Activated naive CD4-positive, alpha-beta T cell treated with anti-CD3 and anti-CD28 coated beads, Interleukin-2, amount 10 ng/mL, durations not matched to agents 7 days and 5 days (primary cell): Measurements from ENCODE around the gene CAB39.
A peak's percentile ranks its signal among the peaks of the same experiment; 100 is the strongest.

Experiments
- CTCF ChIA-PET: fragments of 350-600 bp; sonication (Branson Sonifier 250); formaldehyde crosslinking; loops from one replicate; lab custom pipeline; 2021; ENCODE audit warnings: antibody characterized with exemption; lab: Charles Lee
- DNase-seq: peaks from one replicate; pipeline ENCODE4 v3.0.0-alpha.2; 2020
- H3K27ac Mint-ChIP-seq: one replicate; pipeline ENCODE4 v1.8.0; 2021; ENCODE audit warnings: mild to moderate bottlenecking, moderate library complexity, mixed read lengths
- H3K27me3 Mint-ChIP-seq: one replicate; pipeline ENCODE4 v1.8.0; 2021; ENCODE audit warnings: mild to moderate bottlenecking, mixed read lengths
- H3K36me3 Mint-ChIP-seq: one replicate; pipeline ENCODE4 v1.8.0; 2021; ENCODE audit warnings: mixed read lengths
- H3K4me1 Mint-ChIP-seq: one replicate; pipeline ENCODE4 v1.8.0; 2021; ENCODE audit warnings: mixed read lengths
- H3K4me3 Mint-ChIP-seq: one replicate; pipeline ENCODE4 v1.8.0; 2021; ENCODE audit warnings: mild to moderate bottlenecking, moderate library complexity, mixed read lengths
- H3K9me3 Mint-ChIP-seq: one replicate; pipeline ENCODE4 v1.8.0; 2021; ENCODE audit warnings: mixed read lengths

Gene CAB39

DNA sequence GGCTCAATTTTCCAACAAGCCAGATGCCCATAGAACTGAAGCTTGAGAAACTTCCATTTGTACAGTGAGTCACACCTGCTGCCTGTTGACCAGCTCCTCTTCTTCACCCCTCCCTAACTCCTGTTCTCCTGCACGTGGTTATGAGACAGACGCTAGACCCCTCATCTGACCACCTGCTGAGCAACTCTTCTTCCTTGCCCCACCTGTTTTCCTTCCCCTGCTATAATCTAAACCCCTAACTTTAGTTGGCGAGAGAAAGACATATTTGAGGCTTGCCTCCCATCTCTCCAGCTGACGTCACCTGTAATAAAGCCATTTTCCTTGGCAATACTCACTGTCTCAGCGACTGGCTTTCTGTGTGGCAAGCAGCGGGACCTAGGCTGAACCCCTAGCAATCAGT, 129.8 kb downstream of the CAB39 start:
- DNase-seq, result no peak
- Mint-ChIP-seq H3K4me3 (no peak overlapping the region), H3K9me3 (no peaks in the 10 kb centered on the region), H3K27me3 (peaks cover 54% of the 10 kb centered on the region), H3K27ac (no peak overlapping the region), H3K36me3 (no peaks in the 10 kb centered on the region), H3K4me1 (no peaks in the 10 kb centered on the region)
- CTCF ChIA-PET, result interaction anchor here (1.9 to 2.4 kb wide), 2 partner anchors 18 to 23 kb away, joined by 6 to 8 read pairs; no protein-coding TSS in a partner anchor

DNA sequence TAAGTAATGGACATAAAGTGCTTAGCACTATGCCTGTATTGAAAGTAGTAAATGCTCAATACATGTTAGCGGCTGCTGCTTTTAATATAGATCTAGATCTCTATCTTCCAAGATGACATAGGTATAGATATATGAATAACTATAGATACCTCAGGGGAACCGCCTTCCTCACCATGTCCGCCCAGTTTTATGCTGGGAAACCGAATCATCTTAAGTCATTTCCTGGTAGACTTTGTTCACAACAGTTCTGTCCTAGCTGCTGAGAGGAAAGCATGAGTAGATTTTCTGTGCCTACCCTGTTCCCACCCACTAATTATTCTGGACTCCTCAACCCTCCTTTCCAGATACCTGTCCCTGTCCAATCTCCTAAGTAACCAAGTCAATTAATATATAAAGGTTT, 130.5 kb downstream of the CAB39 start:
- CTCF ChIA-PET, result interaction anchor here (1.9 kb wide), 1 partner anchor 19 kb away, joined by 8 read pairs; no protein-coding TSS in a partner anchor
- Mint-ChIP-seq H3K27me3 (peaks cover 59% of the 10 kb centered on the region), H3K4me1 (peaks cover 2% of the 10 kb centered on the region)

DNA sequence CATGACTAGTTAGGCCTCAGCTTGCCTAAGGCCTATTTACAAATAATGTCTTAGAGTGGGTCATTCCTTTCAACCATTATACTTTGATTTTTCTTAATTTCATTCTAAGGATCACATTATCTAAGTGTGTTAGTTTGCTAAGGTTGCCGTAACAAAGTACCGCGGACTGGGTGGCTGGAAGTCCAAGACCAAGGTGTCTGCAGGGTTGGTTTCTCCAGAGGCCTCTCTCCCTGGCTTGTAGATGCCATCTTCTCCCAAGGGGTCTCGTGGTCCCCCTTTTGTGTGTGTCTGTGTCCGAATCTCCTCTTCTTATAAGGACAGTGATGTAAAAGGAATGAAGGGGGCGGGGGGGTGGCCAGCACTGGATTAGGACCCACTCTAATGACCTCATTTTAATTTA, 133.7 kb downstream of the CAB39 start:
- Mint-ChIP-seq H3K36me3 (no peaks in the 10 kb centered on the region), H3K27ac (no peak overlapping the region), H3K27me3 (peaks cover 64% of the 10 kb centered on the region), H3K4me1 (peaks cover 2% of the 10 kb centered on the region), H3K9me3 (no peaks in the 10 kb centered on the region), H3K4me3 (no peak overlapping the region)
- no peak for DNase-seq
- CTCF ChIA-PET, result interaction anchor here (3.8 to 9.2 kb wide), 2 partner anchors 23 to 140 kb away, joined by 28 to 85 read pairs; no protein-coding TSS in a partner anchor

More for the DNA sequence above, 130.5 kb downstream of the CAB39 start:
- Mint-ChIP-seq H3K27ac (no peak overlapping the region), H3K4me3 (no peak overlapping the region), H3K36me3 (no peaks in the 10 kb centered on the region), H3K9me3 (no peaks in the 10 kb centered on the region)
- DNase-seq, result no peak

DNA sequence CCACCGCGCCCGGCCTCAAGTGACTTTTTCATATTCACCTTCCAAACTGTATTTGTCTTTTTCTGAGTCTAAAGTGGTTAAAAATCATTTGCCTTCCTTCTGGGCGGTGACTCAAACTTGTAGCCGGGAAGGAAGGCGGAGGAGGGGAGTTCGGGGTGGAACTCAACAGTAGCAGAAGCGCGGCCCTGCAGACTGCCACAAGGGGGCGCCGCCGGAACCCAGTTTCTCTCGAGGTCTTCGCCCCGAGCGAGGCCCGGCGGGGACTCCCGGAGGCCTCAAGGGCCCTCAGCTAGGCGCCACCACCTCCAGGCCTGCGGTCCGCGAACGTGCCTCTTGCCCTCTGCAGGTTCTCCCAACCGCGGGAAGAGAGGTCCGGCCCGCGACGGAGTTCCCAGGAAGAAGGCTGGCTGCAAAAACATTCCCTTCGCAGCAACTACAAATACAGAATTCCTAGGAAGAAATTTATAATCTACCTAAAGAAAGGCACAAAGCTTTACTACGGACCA, 135.3 kb downstream of the CAB39 start:
- Mint-ChIP-seq H3K27ac (no peak overlapping the region), H3K9me3 (no peaks in the 10 kb centered on the region), H3K4me3 (no peak overlapping the region), H3K4me1 (peaks cover 2% of the 10 kb centered on the region), H3K36me3 (no peaks in the 10 kb centered on the region), H3K27me3 (peaks cover 68% of the 10 kb centered on the region)
- peak; percentile 91 for DNase-seq
- CTCF ChIA-PET, result interaction anchor here (0.6 to 9.2 kb wide), 15 partner anchors 11 to 144 kb away, joined by 3 to 85 read pairs (median 4); no protein-coding TSS in a partner anchor

DNA sequence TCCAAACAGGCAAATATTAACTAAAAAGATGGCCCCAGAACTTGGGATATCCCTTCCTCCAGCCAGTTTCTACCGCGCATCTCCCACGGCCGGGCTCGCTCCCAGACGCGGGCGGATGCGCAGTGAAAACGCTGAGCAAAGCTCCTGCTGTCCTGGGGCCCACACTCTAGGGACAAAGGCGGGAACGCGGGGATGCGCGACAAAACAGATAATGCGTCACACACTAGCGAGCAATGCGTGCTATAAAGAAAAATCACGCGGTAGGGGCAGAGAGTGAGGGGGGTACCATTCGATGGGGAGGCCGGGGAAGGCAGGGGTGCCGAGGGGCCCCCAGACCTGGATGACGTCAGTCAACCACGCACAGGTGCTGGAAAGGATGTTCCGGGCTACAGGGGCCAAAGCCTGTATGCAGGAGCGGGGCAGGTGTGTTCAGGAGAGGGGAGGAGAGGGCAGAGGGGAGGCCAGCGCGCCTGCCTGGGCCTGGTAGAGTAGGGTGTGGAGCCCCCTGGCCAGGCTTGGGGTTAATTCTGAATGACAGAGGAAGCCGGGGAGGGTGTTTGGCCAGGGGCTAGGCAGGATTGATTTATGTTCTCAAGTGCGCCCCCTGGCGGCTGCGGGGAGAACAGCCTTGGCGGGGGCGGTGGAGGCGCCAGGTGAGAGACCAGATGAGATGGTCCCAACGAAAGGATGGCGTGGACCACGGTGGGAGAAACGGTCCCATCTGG, 137.2 kb downstream of the CAB39 start:
- peaks cover 82% of the 10 kb centered on the region for H3K27me3 Mint-ChIP-seq
- CTCF ChIA-PET, result interaction anchor here (0.8 to 9.2 kb wide), 11 partner anchors 9 to 136 kb away, joined by 3 to 85 read pairs (median 4); no protein-coding TSS in a partner anchor

DNA sequence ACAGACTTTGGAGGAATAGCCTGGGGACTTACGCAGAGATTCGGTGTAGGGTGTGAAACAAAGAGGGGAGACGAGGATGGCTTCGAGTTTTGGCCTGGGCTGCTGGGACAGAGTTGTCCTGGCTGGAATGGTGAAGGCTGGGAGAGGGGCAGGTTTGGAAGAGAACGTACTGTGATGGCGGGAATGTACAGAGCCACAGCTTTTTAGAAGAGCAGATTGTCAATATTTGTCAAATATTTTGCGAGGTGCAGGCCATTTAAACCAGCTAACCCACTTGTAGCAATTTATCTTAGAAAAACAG, 137.7 kb downstream of the CAB39 start:
- H3K4me3 Mint-ChIP-seq, result no peak overlapping the region
- CTCF ChIA-PET, result interaction anchor here (1.0 to 9.2 kb wide), 11 partner anchors 9 to 142 kb away, joined by 3 to 85 read pairs (median 5); no protein-coding TSS in a partner anchor
- peaks cover 83% of the 10 kb centered on the region for H3K27me3 Mint-ChIP-seq

More for the DNA sequence above, 137.2 kb downstream of the CAB39 start:
- peaks cover 2% of the 10 kb centered on the region for H3K4me1 Mint-ChIP-seq
- H3K9me3 Mint-ChIP-seq, result no peaks in the 10 kb centered on the region
- H3K36me3 Mint-ChIP-seq, result no peaks in the 10 kb centered on the region
- no peak overlapping the region for H3K27ac Mint-ChIP-seq
- H3K4me3 Mint-ChIP-seq, result no peak overlapping the region
- peak; percentile 78 for DNase-seq

DNA sequence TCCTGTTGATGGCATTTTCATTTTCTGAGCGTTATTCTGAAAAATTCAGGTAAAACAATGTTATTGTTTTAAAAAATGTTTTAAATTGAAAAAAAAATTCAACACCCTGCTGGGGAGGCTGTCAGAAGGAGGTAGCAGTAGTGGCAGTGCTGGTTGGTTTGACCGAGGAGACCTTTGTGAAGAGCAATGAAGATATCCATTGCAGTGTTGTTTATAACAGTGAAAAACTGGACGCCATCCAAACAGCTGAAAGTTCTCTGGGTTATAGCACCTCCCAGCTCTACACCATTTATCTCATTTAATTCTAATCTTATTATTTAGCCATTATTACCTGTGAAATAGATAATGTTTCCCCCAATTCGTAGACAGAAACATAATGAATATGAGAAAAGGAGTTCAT, 139.5 kb downstream of the CAB39 start:
- Mint-ChIP-seq H3K27ac (no peak overlapping the region), H3K9me3 (no peaks in the 10 kb centered on the region), H3K4me3 (no peak overlapping the region), H3K27me3 (peaks cover 84% of the 10 kb centered on the region), H3K4me1 (peaks cover 2% of the 10 kb centered on the region), H3K36me3 (no peaks in the 10 kb centered on the region)
- CTCF ChIA-PET, result interaction anchor here (0.7 to 9.2 kb wide), 8 partner anchors 10 to 548 kb away, joined by 3 to 85 read pairs (median 4); no protein-coding TSS in a partner anchor
- DNase-seq, result no peak

More for the DNA sequence above, 137.7 kb downstream of the CAB39 start:
- no peaks in the 10 kb centered on the region for H3K9me3 Mint-ChIP-seq
- H3K36me3 Mint-ChIP-seq, result no peaks in the 10 kb centered on the region
- peaks cover 2% of the 10 kb centered on the region for H3K4me1 Mint-ChIP-seq
- DNase-seq, result no peak
- H3K27ac Mint-ChIP-seq, result no peak overlapping the region

DNA sequence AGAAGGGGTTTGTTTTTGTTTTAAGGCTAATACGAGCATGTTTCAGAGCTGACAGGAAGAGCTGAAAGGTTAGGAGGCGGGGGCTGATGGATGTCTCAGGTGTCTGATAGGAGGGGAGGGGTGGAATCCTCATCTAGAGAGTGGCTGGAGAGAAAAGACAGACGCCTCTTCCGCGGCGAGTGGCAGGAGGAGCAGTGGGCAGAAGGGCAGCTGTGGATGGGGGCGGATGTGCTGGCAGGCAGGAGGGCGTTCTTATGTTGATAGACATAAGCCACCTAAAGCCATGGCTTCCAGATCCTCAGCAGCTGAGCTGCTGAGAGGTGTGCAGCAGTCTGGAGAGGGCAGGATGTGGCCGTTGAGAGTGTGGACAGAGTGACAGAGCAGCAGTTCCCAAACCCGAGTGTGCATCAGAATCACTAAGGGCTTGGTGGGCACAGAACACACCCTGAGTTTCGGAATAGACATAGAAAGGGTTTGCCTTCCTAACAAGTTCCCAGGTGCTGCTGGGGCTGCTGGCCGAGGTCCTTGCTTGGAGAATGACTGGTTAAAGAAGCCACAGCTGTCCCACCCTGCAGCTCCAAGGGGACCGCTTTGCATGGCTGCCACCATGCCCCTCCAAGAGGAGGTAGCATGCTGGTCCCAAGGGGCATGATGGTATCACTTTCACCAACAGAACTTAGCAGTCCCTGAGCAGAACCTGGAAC, 149.1 kb downstream of the CAB39 start:
- Mint-ChIP-seq H3K36me3 (no peaks in the 10 kb centered on the region), H3K27ac (no peak overlapping the region), H3K4me3 (no peak overlapping the region), H3K4me1 (peaks cover 38% of the 10 kb centered on the region), H3K27me3 (peaks cover 74% of the 10 kb centered on the region), H3K9me3 (no peaks in the 10 kb centered on the region)
- peak; percentile 34 for DNase-seq
- CTCF ChIA-PET, result interaction anchor here (1.1 to 3.0 kb wide), 4 partner anchors 9 to 277 kb away, joined by 3 to 13 read pairs (median 4); no protein-coding TSS in a partner anchor

DNA sequence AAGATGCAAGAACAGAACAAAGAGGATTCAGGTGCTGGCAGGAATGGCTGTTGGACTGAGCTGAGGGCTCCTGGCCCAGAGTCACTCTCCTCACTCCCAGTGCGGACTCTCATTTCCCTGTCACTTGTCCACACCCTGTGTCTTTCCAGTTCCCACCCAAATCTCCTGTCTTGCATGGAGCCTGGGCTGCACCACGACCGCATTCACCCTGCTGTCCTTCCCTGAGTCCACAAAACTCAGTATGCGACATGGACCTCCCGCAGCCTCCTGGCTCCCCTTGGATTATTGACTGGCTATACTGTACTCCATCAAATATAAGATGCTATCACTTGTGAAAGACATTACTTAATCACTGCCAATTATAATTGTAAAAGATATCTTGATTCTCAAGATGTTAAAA, 149.7 kb downstream of the CAB39 start:
- Mint-ChIP-seq H3K4me1 (peaks cover 42% of the 10 kb centered on the region), H3K9me3 (no peaks in the 10 kb centered on the region), H3K4me3 (no peak overlapping the region), H3K36me3 (no peaks in the 10 kb centered on the region), H3K27ac (no peak overlapping the region), H3K27me3 (peaks cover 74% of the 10 kb centered on the region)
- DNase-seq, result no peak
- CTCF ChIA-PET, result interaction anchor here (0.8 to 3.0 kb wide), 5 partner anchors 10 to 277 kb away, joined by 3 to 13 read pairs (median 3); no protein-coding TSS in a partner anchor

DNA sequence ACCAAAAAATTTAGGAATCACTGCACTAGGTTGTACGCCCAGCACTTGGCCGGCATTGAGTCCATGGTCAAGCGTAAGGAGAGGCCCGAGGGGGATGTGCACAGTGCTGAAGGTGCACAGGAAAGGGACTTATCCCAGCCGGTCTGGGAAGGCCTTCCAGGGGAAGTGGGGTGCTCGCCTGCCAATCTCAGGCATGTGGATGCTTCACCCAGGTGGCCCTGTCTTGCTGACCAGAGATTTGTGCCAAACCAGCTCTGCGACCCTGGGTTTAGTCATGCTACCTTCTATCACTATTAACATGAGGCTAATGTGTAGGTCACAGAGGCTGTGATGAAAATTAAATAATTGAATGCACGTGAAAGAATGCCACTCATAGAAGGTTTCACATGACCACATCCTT, 150.4 kb downstream of the CAB39 start:
- Mint-ChIP-seq H3K27ac (no peak overlapping the region), H3K4me3 (peak overlapping the region; percentile 93), H3K27me3 (peaks cover 71% of the 10 kb centered on the region), H3K36me3 (no peaks in the 10 kb centered on the region), H3K4me1 (peaks cover 42% of the 10 kb centered on the region), H3K9me3 (no peaks in the 10 kb centered on the region)
- no peak for DNase-seq
- CTCF ChIA-PET, result interaction anchor here (0.8 to 3.0 kb wide), 3 partner anchors 14 to 124 kb away, joined by 3 to 13 read pairs (median 3); no protein-coding TSS in a partner anchor

DNA sequence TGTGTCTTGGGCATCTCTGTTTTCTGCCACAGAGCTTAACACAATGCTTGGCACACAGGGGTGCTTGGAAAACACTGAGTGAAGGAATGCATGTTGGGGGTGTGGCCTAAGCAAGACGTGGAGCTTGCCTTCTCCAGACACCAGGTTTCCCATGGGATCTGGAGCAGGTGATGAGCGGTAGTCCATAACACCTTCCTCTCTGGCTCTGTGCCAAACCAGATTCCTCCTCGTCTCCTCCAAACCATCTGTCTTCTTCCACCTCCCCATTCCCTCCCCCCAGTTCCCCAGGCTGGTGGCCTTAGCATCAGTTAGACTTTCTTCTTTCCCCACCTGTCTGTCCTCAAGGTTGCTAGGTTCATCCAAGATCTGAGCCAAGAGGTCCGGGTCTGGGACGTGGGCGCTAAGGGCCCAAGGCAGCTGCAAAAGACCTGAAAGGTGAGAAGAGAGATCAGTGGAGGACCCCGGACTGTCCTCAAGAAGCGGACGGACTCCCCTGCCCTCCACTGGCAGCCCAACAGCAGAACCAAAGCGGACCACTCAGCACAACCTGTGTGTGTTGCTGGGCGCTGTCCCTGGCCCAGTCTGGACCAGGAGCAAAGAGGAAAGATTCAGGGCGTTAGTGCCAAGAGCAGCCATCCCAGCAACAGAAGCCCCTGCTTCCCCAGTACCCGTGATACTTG, 150.9 kb downstream of the CAB39 start:
- H3K4me1 Mint-ChIP-seq, result peaks cover 42% of the 10 kb centered on the region
- CTCF ChIA-PET, result interaction anchor here (1.3 to 3.0 kb wide), 2 partner anchors 16 to 124 kb away, joined by 3 to 13 read pairs; no protein-coding TSS in a partner anchor
- H3K4me3 Mint-ChIP-seq, result peak overlapping the region; percentile 93
- H3K27ac Mint-ChIP-seq, result no peak overlapping the region
- peaks cover 72% of the 10 kb centered on the region for H3K27me3 Mint-ChIP-seq
- no peaks in the 10 kb centered on the region for H3K36me3 Mint-ChIP-seq
- no peaks in the 10 kb centered on the region for H3K9me3 Mint-ChIP-seq
- no peak for DNase-seq

DNA sequence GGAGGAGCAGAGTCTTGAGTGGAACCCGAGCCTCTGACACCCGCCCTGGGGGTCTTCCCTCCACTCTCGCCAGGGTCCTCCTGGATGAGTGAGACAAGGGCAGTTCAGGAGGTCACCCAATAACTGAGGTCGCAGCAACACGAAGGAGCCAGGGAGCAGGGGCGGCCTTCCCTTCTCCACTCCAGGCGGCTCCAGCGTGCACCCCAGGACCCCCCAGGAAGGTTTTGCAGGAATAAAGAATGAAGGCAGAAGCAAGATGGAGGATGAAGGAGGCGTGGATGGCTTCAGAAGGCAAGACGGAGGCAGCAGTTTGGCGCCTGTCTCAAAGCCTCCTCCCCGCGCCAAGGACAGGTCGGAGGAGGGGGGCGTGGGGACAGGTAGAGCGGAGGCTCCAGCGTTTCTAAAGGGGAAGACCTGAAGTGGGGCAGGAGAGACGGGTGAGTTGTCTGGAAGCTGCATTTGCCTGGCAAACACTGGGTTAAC, 151.5 kb downstream of the CAB39 start:
- peak; percentile 21 for DNase-seq
- Mint-ChIP-seq H3K9me3 (no peaks in the 10 kb centered on the region), H3K4me3 (peak overlapping the region; percentile 93), H3K36me3 (no peaks in the 10 kb centered on the region), H3K4me1 (peaks cover 45% of the 10 kb centered on the region), H3K27me3 (peaks cover 78% of the 10 kb centered on the region), H3K27ac (no peak overlapping the region)
- CTCF ChIA-PET, result interaction anchor here (1.0 kb wide), 2 partner anchors 11 to 189 kb away, joined by 4 read pairs; no protein-coding TSS in a partner anchor

DNA sequence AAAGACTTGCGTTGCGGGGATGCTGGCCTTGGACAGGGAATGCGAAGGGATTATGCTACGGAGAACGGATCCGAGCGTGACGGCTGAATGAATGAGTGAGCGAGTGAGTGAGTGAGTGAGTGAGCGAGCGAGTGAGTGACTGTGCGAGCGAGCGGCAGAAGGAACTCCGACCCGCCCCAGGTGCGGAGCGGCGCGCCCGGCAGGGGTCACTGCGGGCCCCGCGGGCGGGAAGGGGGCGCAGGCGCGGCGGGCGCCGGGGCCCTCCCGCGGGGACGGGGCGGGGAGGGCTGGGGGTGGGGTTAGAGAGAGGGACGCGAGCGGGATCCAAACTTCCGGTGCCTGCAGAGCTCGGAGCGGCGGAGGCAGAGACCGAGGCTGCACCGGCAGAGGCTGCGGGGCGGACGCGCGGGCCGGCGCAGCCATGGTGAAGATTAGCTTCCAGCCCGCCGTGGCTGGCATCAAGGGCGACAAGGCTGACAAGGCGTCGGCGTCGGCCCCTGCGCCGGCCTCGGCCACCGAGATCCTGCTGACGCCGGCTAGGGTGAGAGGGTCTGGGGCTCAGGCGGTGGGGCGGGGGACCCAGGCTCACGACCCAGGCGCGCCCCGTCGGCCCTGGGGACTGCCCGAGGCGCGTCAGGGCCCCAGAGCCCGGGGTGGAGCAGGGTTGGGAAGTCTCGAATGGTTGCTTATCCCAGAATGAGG, 152.1 kb downstream of the CAB39 start, which contains the start of gene ITM2C:
Gene ITM2C (plus strand): TSS at position 338 of the 702 bp plus-strand sequence. CDS start 84 bp downstream, at position 422.
- CTCF ChIA-PET, result interaction anchor here (0.7 to 1.0 kb wide), 3 partner anchors 11 to 188 kb away, joined by 3 to 4 read pairs (median 4); no protein-coding TSS in a partner anchor
- Mint-ChIP-seq H3K27me3 (peaks cover 81% of the 10 kb centered on the region), H3K36me3 (no peaks in the 10 kb centered on the region), H3K4me1 (peaks cover 45% of the 10 kb centered on the region), H3K9me3 (no peaks in the 10 kb centered on the region), H3K4me3 (peak within 1 kb of the TSS; percentile 93), H3K27ac (peak within 1 kb of the TSS; percentile 42)
- DNase-seq, result peak; percentile 83
